GM12878 (cell line): ENCODE measurements around the gene KHK.
A peak's percentile ranks its signal among the peaks of the same experiment; 100 is the strongest.

Experiments
- ATF2 ChIP-seq: IDR thresholded peaks from 2 replicates; pipeline ENCODE4 v1.6.1; 2012; ENCODE audit warnings: low read length, inconsistent platforms
- BCLAF1 ChIP-seq: fragments of 450-650 bp; IDR thresholded peaks from 2 replicates; pipeline ENCODE4 v1.6.1; 2017; ENCODE audit warnings: antibody characterized with exemption, mild to moderate bottlenecking, moderate library complexity
- CTCF ChIP-seq, 3 experiments: IDR thresholded peaks in 2 of 3; conservative IDR thresholded peaks in 1 of 3; 2 replicates each; pipeline ENCODE4 v1.5.1; 2011; ENCODE audit warnings: low read depth in 3 of 3, low read length in 3 of 3, mild to moderate bottlenecking in 3 of 3, control low read depth in 2 of 3, moderate library complexity in 2 of 3, inconsistent platforms in 1 of 3, mixed read lengths in 1 of 3; ENCODE audit not compliant: control insufficient read depth in 2 of 3, insufficient read depth in 1 of 3; ENCODE audit errors: extremely low read depth in 1 of 3
- E2F4 ChIP-seq: IDR thresholded peaks from 2 replicates; pipeline ENCODE4 v1.6.1; 2012; ENCODE audit warnings: low read depth, low read length, improper control_type of control experiment
- POLR2AphosphoS5 ChIP-seq: IDR thresholded peaks from 2 replicates; pipeline ENCODE4 v1.6.1; 2011; ENCODE audit warnings: mild to moderate bottlenecking, low read length, inconsistent platforms
- RELA ChIP-seq: fragments of 450-650 bp; IDR thresholded peaks from 2 replicates; pipeline ENCODE4 v1.8.0; 2014; ENCODE audit warnings: borderline replicate concordance; ENCODE audit not compliant: partially characterized antibody
- SIX5 ChIP-seq: IDR thresholded peaks from 2 replicates; pipeline ENCODE4 v1.6.1; 2011; ENCODE audit warnings: mild to moderate bottlenecking, low read depth, low read length, moderate library complexity; ENCODE audit not compliant: severe bottlenecking
- YY1 ChIP-seq: IDR thresholded peaks from 2 replicates; pipeline ENCODE4 v1.6.1; 2011; ENCODE audit warnings: low read depth, mild to moderate bottlenecking, low read length
- ZNF384 ChIP-seq: IDR thresholded peaks from 2 replicates; pipeline ENCODE4 v1.6.1; 2012; ENCODE audit warnings: low read depth, mild to moderate bottlenecking, low read length, improper control_type of control experiment, borderline replicate concordance

GRCh38 chr2:27050996-27051901 lies 35.3 kb upstream of the KHK start, which contains the start of gene AGBL5:
- TF ChIP-seq RELA = peak; percentile 19
- TF ChIP-seq ZNF384 = no peak
- no peak for TF ChIP-seq CTCF (IDR thresholded peaks at IDR 0.05 in 2 of 3, conservative IDR thresholded peaks at IDR 0.05 in 1 of 3; ENCODE audit: control insufficient read depth in 2 of 3, extremely low read depth in 1 of 3, insufficient read depth in 1 of 3, low read depth in 3 of 3, low read length in 3 of 3)
- TF ChIP-seq POLR2AphosphoS5 = peak; percentile 88
- TF ChIP-seq YY1 = peak; percentile 91
- peak; percentile 27 for TF ChIP-seq SIX5
- peak; percentile 81 for TF ChIP-seq ATF2
- TF ChIP-seq E2F4 = 0 out of 2 replicates have a peak, but pooled peaks have one; percentile 66
- no peak; the same call in 1 of the 2 replicates for TF ChIP-seq BCLAF1
